ENCODE data around the gene NT5DC4. TPM values are rescaled to one million over a fixed set of nuclear protein-coding genes. Genes with fewer than 3 reads are reported as not detected.
A peak's percentile ranks its signal among the peaks of the same experiment; 100 is the strongest.

Gene NT5DC4
- total RNA-seq, 1 donor from 2014 or later = not detected

DNA sequence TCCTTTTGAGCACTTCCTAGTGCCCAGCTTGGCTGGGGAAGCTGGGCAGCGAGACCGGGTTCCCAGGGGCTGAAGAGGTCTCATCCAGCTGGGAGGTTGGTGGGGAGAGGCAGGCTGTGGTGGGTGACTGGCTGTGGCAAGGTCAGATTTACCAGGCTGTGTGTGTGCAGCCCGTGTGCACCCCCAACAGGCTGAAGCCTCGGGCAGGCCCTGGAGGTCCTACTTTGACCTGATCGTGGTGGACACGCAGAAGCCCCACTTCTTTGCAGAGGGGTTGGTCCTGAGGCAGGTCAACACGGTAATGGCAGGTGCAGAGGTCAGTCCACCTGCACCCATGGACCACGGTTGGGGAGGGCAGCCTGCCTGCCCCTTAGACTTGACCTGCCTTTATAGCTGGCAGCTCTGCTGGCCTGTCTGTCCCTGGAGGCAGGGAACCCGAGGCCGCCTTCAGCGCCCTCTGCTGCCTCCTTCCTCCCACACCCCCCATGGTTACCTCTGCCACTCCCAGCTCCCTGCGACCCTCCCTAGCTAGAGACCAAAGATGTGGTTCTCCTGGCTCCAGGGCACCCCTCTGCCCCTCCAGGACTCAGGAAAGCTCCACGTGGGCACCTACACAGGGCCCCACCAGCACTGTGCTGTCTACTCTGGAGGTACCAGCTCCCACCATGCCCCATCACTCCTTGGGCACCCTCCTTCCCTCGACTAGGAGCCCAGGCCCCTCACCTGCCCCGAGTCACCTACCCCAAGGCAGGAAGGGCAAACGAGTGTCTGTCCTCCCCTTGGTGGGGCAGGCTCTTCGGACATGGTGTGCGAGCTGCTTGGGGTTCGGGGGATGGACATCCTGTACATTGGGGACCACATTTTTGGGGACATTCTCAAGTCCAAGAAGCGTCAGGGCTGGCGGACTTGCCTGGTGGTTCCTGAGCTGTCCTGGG is 4.0 kb downstream of the NT5DC4 start:
- DNase-seq = no peak

GRCh38 chr2:112725545-112726457 is 5.0 kb downstream of the NT5DC4 start:
- no peak for DNase-seq

GRCh38 chr2:112726487-112727190 is 5.8 kb downstream of the NT5DC4 start:
- peak; percentile 37 for DNase-seq

DNA sequence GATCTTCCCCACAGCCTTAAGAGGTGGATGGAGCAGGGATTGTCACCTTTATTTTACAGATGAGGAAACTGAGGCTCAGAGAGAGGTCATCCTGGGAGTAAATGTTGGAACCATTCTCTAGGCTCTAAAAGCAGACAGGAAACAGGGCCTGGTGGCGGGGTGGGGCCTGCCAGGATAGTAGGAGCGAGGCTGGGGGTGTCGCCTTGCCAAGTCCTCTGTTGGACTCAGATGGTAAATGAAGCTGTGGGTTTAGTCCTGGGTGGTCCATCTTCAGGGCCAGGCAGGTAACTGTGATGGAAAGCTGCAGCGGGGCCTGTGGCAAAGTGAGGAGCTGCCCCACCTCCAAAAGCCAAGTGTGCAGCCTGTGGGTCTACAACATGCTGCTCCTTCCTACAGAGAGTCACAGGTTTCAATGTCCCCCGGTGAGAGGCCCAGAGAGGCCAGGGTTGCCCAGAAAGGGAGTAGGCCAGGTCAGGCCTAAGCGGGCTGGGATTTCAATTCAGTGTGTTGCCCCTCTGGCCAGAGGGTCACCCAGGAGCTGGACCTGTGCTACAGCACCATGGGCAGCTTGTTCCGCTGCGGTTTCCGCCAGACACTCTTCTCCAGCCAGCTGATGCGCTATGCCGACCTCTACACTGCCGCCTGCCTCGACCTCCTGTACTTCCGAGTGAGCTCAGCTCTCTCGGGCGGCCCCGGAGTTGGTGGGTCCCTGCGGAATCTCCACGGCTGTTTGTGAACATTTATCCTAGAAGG is 6.6 kb downstream of the NT5DC4 start:
- no peak for DNase-seq

- no peak for DNase-seq
Measured at GRCh38 chr2:112728029-112728362, 7.2 kb downstream of the NT5DC4 start.

DNA sequence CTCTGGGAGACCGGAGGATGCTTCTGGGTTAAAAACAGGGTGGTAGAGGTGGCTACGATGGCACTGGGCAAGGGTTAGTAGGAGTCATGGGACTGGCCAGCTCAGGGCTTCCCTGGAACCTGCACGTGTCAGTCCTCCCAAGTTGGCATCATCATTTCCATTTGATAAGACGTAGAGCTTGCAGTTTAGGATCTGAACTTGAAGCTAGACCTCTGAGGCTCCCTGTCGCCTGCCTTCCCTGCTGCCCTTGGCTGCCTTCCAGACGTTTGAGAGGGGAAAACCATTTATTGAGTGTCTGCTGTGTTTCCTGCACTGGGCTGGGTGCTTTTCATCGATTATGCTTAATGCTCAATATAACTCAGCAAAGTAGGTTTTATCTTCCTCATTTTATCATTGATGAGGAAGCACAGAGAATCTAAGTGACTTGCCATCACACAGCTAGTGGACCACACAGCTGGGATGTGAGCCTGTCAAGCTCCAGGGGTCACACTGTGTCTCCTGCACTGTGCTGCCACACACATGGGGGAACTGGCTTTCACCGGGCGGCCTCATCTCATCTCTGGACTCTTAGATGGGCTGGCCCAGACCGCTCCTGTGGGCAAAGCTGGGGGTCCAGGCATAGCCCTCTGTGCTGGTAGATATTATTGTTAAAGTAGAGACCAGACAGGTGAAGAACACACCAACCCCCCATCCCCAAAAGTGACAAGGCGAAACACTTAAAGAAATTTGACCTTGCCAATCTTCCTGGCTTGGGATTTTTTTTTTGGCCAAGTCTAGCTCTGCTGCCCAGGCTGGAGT is 7.8 kb downstream of the NT5DC4 start:
- DNase-seq = no peak

GRCh38 chr2:112730216-112730615 is 9.4 kb downstream of the NT5DC4 start:
- no peak for DNase-seq

GRCh38 chr2:112730791-112731190 is 10.0 kb downstream of the NT5DC4 start:
- DNase-seq = no peak

- no peak for DNase-seq
Measured at GRCh38 chr2:112731479-112731878, 10.7 kb downstream of the NT5DC4 start.

DNA sequence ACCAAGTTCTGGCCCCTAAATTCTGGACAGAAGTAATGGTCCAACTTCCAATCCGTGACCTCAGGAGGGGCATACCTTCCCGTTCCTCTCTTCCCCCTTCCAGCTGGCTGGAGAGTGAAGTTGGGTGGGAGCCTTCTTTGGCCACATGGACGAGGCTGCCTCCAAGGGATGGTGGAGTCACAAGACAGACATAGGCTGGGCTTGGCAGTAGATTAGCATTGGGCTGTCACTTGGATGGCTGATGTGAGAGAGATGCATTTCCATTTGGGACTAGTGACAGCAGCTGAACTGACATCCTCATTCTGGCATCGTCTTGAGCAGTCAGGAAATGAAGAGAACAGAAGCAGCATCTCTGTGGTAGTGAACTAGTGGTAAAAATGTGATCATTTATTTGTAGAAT is 12.6 kb downstream of the NT5DC4 start:
- DNase-seq = no peak

GRCh38 chr2:112733871-112734270 is 13.1 kb downstream of the NT5DC4 start:
- no peak for DNase-seq

DNA sequence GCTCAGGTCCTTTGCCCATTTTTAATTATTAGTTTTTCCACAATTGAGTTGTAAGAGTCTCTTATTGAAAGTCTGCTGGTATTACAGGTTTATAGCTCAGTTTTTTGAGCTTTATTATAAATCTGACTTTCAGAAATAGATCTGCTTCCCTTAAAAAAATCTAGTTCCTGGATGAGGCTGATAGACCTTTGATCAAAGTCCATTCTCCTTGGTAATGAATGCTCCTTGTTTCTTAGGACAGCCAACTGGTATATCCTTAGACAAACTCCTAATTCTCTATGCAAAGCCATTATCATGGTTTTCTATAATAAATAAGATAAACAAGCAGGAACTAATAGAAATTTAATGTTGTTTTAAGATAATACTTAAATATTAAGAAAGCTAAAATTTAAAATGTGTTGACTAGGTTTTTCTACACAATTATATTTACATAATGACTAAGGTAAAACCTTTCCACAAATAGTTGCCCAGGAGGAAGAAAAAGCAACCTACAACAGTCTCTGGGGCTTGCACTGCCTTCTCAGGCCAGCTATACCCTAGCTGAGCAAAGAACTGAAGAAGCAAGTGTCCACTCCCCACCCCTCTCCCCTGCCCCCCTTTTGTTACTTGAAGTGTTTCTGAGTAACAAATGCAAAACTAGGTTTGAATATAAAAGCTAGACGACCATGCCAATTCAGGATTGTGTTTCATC is 16.9 kb downstream of the NT5DC4 start:
- no peak for DNase-seq

GRCh38 chr2:112740527-112740926 is 19.7 kb downstream of the NT5DC4 start:
- no peak for DNase-seq

DNA sequence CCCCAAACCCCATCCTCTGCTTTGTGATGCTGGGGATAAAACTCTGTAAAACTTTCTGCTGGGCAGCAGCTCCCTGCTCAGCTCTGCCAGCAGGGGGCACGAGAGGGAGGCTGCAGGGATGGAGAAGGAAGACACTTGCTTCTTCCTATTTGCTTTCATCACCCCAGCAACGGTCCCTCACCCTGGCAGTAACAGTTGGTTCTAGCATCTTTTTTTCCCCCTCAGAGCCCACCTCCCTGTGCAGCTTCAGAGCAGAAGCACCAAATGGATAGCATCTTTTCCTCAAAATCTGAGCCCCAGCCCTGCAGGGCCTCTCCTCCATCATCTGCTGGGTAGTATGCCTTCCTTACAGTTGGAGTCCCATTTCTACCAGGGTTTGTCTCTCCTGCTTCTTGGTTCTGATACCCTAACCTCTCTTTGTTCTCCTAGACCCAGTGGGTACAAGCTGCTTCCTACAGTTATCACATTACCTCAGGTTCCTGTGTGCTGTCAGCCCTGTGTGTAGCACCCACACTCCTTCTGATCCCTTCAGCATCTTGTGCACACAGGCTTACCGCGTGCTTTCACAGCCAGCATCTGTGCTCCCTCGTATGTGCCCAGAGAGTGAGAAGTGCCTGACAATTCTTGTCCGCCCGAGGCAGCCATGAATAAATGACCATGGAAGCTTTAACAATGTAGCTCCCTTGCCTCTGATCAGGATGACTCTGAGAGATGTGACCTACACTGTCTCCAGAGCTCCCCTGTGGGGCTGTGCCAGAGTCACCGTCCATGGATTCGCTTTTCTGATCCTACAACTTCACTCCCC is 29.1 kb downstream of the NT5DC4 start:
- peak; percentile 44 for DNase-seq

DNA sequence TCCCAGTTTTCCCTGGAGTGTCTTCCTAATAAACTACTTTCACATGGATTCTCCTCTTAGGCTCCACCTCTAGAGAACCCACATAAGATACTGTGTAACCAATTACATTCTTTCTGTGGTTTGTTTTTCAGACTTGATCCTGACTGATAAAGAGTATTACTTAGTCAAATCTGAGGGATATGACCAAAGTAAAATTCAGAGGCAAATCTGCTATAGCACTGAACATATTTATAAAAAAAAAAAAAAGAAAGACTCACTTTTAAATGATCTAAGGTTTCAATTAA is 29.7 kb downstream of the NT5DC4 start:
- no peak for DNase-seq

- DNase-seq = no peak
Measured at GRCh38 chr2:112751451-112752197, 30.8 kb downstream of the NT5DC4 start.

GRCh38 chr2:112752667-112753066 is 31.8 kb downstream of the NT5DC4 start:
- no peak for DNase-seq

- no peak for DNase-seq
Measured at GRCh38 chr2:112754564-112754963, 33.7 kb downstream of the NT5DC4 start.

DNA sequence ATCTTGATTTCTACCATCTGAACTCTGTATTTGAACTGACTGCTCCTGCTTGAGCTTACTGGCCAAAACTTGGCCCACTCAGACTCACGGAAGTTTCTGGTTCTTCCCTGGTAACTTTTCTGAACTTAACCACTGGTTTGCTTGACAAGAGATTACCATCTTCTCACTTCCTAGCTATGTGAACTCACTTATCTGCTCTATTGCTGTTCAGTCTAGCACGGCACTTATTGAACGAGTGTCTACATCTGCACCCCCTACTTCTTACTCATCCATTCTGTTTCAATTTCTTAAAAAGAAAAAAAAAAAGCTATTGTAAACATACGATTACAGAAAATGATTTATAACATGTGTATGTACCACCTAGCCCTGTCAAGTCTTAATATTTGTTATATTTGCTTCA is 34.6 kb downstream of the NT5DC4 start:
- DNase-seq = no peak

Data from skin of body (tissue), 2 donors.